A172 (cell line): ENCODE measurements around the gene EGLN2. TPM values are rescaled to one million over a fixed set of nuclear protein-coding genes. Genes with fewer than 3 reads are reported as not detected.
"Not testable (repeated sequence)": the region's sequence is repeated elsewhere in the genome, so short reads cannot be mapped to it uniquely, and the experiment has no call there.

Experiments
- DNase-seq: peaks from one replicate; pipeline ENCODE4 v3.0.0-alpha.2; 2015; ENCODE audit warnings: low spot score
- total RNA-seq: library from RNA; depleted of rRNA; stranded (reverse); fragments of >200 nt; shearing (Covaris generic); gene quantifications from 2 replicates; pipeline ENCODE4 v1.2.3, GENCODE V29; 2014; rRNA removed

Gene EGLN2
- total RNA-seq, 1 experiment from 2014 or later = 80.0 TPM

DNA sequence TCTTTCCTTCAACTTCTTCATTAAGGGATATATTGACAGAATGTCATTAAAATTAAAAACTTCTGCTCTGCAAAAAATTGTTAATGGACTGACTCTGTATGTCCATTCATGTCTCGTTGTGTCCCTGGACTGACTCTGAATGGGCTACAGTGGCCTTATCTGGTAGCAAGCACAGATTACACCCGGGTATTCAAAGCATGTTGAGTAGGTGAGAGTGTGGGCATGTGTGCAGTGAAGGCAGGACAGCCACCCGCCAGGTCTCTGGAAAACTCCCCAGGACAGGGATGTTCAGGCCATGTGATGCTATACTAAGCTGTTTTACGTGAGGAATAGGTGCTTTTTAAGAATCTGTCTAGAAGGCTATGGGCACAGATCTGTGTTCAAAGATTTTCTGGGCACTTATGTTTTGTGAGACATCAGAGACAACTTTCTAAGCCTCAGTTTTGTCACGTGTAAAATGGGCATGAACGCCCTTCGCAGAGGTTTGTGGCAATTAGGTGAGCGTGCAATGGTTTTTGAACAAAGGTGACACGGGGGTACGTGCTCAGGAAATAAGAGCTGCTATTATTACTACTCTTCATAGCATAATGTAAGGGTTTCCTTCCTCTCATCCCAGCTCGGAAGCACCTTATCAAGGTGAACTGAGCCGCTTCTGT lies 44.1 kb downstream of the EGLN2 start:
- not testable (repeated sequence) for DNase-seq

DNA sequence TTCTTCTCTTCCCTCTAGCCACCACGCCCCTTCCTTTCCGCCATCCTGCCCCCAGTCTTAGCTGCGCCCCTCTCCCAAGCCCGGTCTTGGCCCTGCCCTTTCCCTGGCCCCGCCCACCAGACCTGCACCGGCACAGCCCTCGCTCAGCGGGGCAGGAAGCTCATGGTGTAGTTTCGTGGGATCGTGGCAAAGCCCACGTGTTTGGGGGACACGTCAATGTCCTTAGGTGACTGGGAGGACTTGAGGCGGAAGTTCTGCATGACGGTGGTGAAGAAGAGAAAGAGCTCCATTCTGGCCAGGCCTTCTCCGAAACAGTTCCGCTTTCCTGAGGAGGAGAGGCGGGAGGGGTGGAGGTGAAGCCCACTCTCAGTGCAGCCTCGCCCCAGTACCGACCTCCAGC lies 44.7 kb downstream of the EGLN2 start:
- DNase-seq = not testable (repeated sequence)

- DNase-seq = not testable (repeated sequence)
Measured at GRCh38 chr19:40846722-40847121, 47.7 kb downstream of the EGLN2 start.

DNA sequence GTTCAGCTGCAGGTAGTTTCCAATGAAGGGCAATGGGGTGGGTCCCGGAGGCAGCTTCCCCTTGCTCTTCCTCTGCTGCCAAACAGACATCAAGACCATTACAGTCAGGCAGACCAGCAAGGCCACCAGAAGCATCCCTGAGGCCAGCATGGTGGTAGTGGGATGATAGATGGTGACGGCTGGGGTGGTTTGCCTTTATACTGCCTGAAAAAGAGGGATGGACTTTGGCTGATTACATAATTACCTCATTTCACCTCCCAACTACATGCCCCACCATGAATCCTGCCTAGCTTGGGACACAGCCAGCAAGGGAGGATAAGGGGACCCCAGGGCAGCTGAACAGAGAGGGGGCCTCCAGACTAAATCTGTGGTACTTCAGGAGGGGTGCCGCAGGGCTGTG lies 51.3 kb downstream of the EGLN2 start, which contains the start of gene CYP2A6:
Gene CYP2A6 (minus strand): TSS at position 171 of the 400 bp plus-strand sequence. CDS start 21 bp downstream, at position 150.
- not testable (repeated sequence) for DNase-seq

GRCh38 chr19:40852467-40853152 lies 53.6 kb downstream of the EGLN2 start:
- not testable (repeated sequence) for DNase-seq

Other genes with a start within 250 kb of the EGLN2 start
- gene SHKBP1, start 222.3 kb upstream of the EGLN2 start, total RNA-seq = 43.8 and 70.2 TPM in 2 replicates
- gene LTBP4, start 197.8 kb upstream of the EGLN2 start, total RNA-seq = 10.8 and 13.9 TPM in 2 replicates
- gene NUMBL, start 108.5 kb upstream of the EGLN2 start, total RNA-seq = 23.7 and 32.7 TPM in 2 replicates
- 35.2 and 51.5 TPM in 2 replicates for gene COQ8B, start 82.3 kb upstream of the EGLN2 start, total RNA-seq
- 7.7 and 9.2 TPM in 2 replicates for gene ITPKC, start 82.1 kb upstream of the EGLN2 start, total RNA-seq
- gene ACTMAP, start 48.7 kb upstream of the EGLN2 start, total RNA-seq = 0.62 and 1.7 TPM in 2 replicates
- gene SNRPA, start 48.0 kb upstream of the EGLN2 start, total RNA-seq = 64.7 and 87.9 TPM in 2 replicates
- gene MIA, start 23.7 kb upstream of the EGLN2 start, total RNA-seq = not detected in 2 replicates
- gene RAB4B, start 20.9 kb upstream of the EGLN2 start, total RNA-seq = 10.3 and 19.9 TPM in 2 replicates
- gene CYP2A6, start 51.3 kb downstream of the EGLN2 start, total RNA-seq = not detected in 2 replicates
- gene CYP2A7, start 83.0 kb downstream of the EGLN2 start, total RNA-seq = not detected in 2 replicates
- gene CYP2B6, start 192.1 kb downstream of the EGLN2 start, total RNA-seq = not detected in 2 replicates